ENCODE results near the gene DLG2.
"Not testable (repeated sequence)": the region's sequence is repeated elsewhere in the genome, so short reads cannot be mapped to it uniquely, and the experiment has no call there.

Gene DLG2

DNA sequence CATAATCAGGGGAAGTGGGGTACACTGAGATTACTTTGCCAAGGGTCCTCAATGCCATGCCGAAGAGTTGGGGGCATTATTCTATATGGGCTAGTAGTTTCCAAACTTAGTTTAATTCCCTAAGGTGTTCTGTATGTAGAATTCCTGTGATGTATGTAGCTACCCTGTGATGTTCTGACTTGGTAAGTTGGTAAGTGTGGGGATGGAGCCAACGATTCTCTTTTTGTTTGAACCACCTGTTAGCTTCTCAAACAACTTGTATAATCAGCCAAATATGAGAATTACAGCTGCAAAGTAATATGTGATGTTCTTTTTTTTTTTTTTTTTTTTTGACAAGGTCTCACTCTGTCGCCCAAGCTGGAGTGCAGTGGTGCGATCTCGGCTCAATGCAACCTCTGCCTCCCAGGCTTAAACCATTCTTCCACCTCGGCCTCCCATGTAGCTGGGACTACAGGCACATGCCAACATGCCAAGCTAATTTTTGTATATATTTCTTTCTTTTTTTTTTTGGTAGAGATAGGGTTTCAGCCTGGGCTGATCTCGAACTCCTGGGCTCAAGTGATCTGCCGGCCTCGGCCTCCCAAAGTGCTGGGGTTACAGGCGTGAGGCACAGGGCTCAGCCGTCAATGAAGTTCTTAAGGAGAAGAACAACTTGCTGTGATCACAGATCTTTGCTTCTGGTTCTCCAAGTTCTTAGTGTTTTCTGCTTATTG lies 2025.8 kb downstream of the DLG2 start:
- Histone ChIP-seq H3K4me3 (ENCODE audit: low read depth, low read length) (no peak overlapping the region), H3K27ac (no peak overlapping the region), H3K27me3 (ENCODE audit: insufficient read depth, low read depth, severe bottlenecking) (no peaks in the 10 kb centered on the region), H3K9me3 (ENCODE audit: severe bottlenecking) (no peaks in the 10 kb centered on the region), H3K36me3 (no peaks in the 10 kb centered on the region)
- DNase-seq, result no peak
- TF ChIP-seq, protein P1, sequence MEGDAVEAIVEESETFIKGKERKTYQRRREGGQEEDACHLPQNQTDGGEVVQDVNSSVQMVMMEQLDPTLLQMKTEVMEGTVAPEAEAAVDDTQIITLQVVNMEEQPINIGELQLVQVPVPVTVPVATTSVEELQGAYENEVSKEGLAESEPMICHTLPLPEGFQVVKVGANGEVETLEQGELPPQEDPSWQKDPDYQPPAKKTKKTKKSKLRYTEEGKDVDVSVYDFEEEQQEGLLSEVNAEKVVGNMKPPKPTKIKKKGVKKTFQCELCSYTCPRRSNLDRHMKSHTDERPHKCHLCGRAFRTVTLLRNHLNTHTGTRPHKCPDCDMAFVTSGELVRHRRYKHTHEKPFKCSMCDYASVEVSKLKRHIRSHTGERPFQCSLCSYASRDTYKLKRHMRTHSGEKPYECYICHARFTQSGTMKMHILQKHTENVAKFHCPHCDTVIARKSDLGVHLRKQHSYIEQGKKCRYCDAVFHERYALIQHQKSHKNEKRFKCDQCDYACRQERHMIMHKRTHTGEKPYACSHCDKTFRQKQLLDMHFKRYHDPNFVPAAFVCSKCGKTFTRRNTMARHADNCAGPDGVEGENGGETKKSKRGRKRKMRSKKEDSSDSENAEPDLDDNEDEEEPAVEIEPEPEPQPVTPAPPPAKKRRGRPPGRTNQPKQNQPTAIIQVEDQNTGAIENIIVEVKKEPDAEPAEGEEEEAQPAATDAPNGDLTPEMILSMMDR (IDR thresholded peaks at IDR 0.05; ENCODE audit: low read depth, low read length), result no peak

DNA sequence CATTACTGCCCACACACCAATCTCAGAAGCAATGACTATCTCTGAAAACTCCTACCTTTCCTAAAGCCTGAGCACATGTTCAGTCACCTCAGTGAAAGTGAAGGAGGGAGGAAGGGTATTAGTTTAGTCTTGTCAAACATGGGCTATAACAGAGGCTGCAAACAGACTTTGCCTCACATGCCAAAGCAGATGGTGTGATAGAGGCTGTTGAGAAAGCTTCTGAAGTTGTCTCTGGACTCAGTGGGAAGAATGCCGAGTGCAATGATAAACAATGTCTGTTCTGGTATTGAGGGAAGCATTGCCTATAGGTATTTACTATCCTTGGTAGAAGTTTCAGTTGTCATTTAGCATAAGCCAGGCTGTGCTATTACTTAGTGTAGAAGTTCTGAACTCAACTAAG lies 2026.5 kb downstream of the DLG2 start:
- no peak overlapping the region for H3K4me3 ChIP-seq (ENCODE audit: low read depth, low read length)
- H3K36me3 ChIP-seq, result no peaks in the 10 kb centered on the region
- no peaks in the 10 kb centered on the region for H3K9me3 ChIP-seq (ENCODE audit: severe bottlenecking)
- DNase-seq, result no peak
- TF ChIP-seq, protein P1 (IDR thresholded peaks at IDR 0.05; ENCODE audit: low read depth, low read length), result no peak
- no peaks in the 10 kb centered on the region for H3K27me3 ChIP-seq (ENCODE audit: insufficient read depth, low read depth, severe bottlenecking)
- no peak overlapping the region for H3K27ac ChIP-seq

DNA sequence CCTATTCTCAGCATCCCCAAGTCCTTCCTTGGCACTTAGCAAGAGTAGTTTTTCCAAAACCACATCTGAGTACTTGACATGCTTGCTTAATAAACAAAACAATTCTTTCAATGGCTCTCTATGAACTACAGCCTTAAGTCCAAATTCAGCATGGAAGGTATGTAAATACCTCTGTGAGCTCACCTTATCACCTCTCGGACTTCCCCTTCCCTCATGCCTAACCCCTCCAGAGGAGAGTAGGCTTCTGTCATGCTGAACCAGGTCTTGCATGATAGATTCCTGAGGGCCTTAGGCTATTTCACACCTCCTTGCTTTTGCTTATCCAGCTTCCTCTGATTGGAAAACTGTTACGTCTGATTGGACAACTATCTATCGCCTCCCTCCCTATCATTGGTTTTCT lies 2028.1 kb downstream of the DLG2 start:
- TF ChIP-seq, protein P1 (IDR thresholded peaks at IDR 0.05; ENCODE audit: low read depth, low read length), result no peak
- Histone ChIP-seq H3K27me3 (ENCODE audit: insufficient read depth, low read depth, severe bottlenecking) (no peaks in the 10 kb centered on the region), H3K27ac (no peak overlapping the region), H3K4me3 (ENCODE audit: low read depth, low read length) (no peak overlapping the region), H3K9me3 (ENCODE audit: severe bottlenecking) (no peaks in the 10 kb centered on the region), H3K36me3 (no peaks in the 10 kb centered on the region)
- DNase-seq, result no peak

DNA sequence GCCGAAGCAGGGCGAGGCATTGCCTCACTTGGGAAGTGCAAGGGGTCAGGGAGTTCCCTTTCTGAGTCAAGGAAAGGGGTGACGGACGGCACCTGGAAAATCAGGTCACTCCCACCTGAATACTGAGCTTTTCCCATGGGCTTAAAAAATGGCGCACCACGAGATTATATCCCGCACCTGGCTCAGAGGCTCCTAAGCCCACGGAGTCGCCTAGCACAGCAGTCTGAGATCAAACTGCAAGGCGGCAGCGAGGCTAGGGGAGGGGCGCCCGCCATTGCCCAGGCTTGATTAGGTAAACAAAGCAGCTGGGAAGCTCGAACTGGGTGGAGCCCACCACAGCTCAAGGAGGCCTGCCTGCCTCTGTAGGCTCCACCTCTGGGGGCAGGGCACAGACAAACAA lies 2039.3 kb downstream of the DLG2 start:
- not testable (repeated sequence) for H3K27me3 ChIP-seq (ENCODE audit: insufficient read depth, low read depth, severe bottlenecking); H3K9me3 ChIP-seq (ENCODE audit: severe bottlenecking); H3K4me3 ChIP-seq (ENCODE audit: low read depth, low read length); DNase-seq; H3K36me3 ChIP-seq; H3K27ac ChIP-seq

DNA sequence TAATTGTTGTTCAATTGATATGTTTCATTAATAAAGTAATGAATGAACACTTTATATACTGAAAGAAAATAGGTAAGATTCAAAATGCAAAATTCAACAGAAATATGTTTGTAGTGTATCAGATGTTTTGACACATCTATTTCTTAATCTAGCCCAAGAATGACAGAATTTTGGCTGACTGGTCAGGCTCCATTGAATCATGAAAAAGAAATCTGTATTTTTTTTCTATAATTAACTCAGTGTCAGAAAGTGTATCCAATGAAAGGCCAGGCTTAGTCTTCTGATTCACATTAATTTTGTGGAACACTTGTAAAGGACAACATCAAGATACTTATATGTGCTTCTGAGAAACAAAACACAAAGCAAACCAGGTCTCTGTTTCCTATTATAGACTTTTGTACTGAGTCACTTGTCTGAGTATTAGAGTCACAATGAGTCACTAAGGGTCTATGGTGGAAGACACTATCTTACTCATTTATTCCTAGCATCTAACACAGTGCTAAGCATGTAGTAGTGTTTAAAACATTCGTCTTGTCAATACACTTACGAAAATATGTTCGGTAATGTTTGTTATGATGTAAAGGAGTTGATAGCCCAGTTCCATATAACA lies 2043.3 kb downstream of the DLG2 start:
- TF ChIP-seq, protein P1 (IDR thresholded peaks at IDR 0.05; ENCODE audit: low read depth, low read length), result no peak
- no peak for DNase-seq
- Histone ChIP-seq H3K4me3 (ENCODE audit: low read depth, low read length) (no peak overlapping the region), H3K27ac (no peak overlapping the region), H3K36me3 (no peaks in the 10 kb centered on the region), H3K27me3 (ENCODE audit: insufficient read depth, low read depth, severe bottlenecking) (no peaks in the 10 kb centered on the region), H3K9me3 (ENCODE audit: severe bottlenecking) (no peaks in the 10 kb centered on the region)

DNA sequence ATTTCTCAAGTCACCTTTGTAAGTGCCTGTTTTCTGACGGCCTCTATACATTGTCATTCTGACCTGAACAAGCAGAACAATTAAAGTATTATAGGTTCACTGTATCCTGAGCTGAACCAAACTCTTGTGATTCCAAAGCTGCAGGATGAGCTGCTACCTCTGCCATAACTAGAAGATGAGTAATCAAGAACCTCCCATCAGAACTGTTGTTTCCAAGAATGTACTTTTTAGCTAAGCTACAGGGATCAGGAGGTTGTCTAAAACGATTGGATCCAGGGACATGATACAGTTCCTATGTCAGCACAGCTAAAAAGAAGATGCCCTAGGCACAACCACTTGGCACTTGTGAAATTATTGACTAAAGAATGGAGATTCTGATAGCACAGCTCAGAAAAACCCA lies 2052.6 kb downstream of the DLG2 start:
- no peak for DNase-seq

More for the DNA sequence above, 2052.6 kb downstream of the DLG2 start:
- Histone ChIP-seq H3K36me3 (no peaks in the 10 kb centered on the region), H3K4me3 (ENCODE audit: low read depth, low read length) (no peak overlapping the region), H3K27me3 (ENCODE audit: insufficient read depth, low read depth, severe bottlenecking) (no peaks in the 10 kb centered on the region), H3K9me3 (ENCODE audit: severe bottlenecking) (no peaks in the 10 kb centered on the region), H3K27ac (no peak overlapping the region)
- TF ChIP-seq, protein P1 (IDR thresholded peaks at IDR 0.05; ENCODE audit: low read depth, low read length), result no peak

All from WERI-Rb-1 (cell line).